Tibial artery (tissue), 4 donors: Measurements from ENCODE around the gene SYNGR2.

Experiments
- DNase-seq, 2 donors: peaks; one replicate each; pipeline ENCODE4 v3.0.0-alpha.2; 2019
- H3K27ac ChIP-seq, 2 donors: fragments of 200-600 bp; sonication (generic) in 1 of 2; 1 replicate in 1 of 2; 2 replicates in 1 of 2; pipeline ENCODE4 v1.5.1; 2018 to 2019; ENCODE audit warnings: mild to moderate bottlenecking in 1 of 2
- H3K27me3 ChIP-seq, 2 donors: fragments of 200-600 bp; sonication (generic) in 1 of 2; one replicate each; pipeline versions ENCODE4 v1.5.1 to v1.6.0; 2016 to 2019
- H3K36me3 ChIP-seq, 3 donors: fragments of 200-600 bp; sonication (generic) in 2 of 3; one replicate each; pipeline ENCODE4 v1.5.1; 2016 to 2019; ENCODE audit warnings: mild to moderate bottlenecking in 2 of 3
- H3K4me1 ChIP-seq, 4 donors: fragments of 200-600 bp; sonication (generic) in 2 of 4; 1 replicate in 3 of 4; 2 replicates in 1 of 4; pipeline ENCODE4 v1.5.1; 2016 to 2019
- H3K4me3 ChIP-seq, 2 donors: fragments of 200-600 bp; sonication (generic) in 1 of 2; 1 replicate in 1 of 2; 2 replicates in 1 of 2; pipeline ENCODE4 v1.5.1; 2018 to 2019; ENCODE audit warnings: mild to moderate bottlenecking in 2 of 2
- H3K9me3 ChIP-seq, 3 donors: fragments of 200-600 bp; sonication (generic) in 1 of 3; one replicate each; pipeline ENCODE4 v1.5.1; 2016 to 2019
- CTCF ChIP-seq, 2 experiments: fragments of 200-600 bp in 1 of 2; fragments of 450-650 bp in 1 of 2; IDR thresholded peaks; one replicate each; pipeline ENCODE4 v1.5.1; 2017 to 2019; ENCODE audit warnings: antibody characterized with exemption in 2 of 2, mild to moderate bottlenecking in 1 of 2, moderate library complexity in 1 of 2
- intact Hi-C: fragments of 100-400 bp; cut with DNase I; formaldehyde crosslinking; loops from one replicate; pipeline ENCODE4 v1.15.0; 2023; ENCODE audit warnings: low total_unique reads

Gene SYNGR2

GRCh38 chr17:78202666-78203065 is 34.3 kb downstream of the SYNGR2 start:
- intact Hi-C loops, result no loop called here
- H3K9me3 ChIP-seq, result no peaks in the 10 kb centered on the region
- no peak for DNase-seq
- no peak overlapping the region for H3K27ac ChIP-seq
- no peak overlapping the region for H3K4me3 ChIP-seq
- H3K4me1 ChIP-seq, result peaks cover 0 to 11% (median 0%) of the 10 kb centered on the region in 4 donors
- TF ChIP-seq CTCF (IDR thresholded peaks at IDR 0.05), result no peak
- H3K36me3 ChIP-seq, result peaks cover 0 to 33% (median 13%) of the 10 kb centered on the region in 3 donors
- no peaks in the 10 kb centered on the region for H3K27me3 ChIP-seq

GRCh38 chr17:78204387-78205123 is 36.2 kb downstream of the SYNGR2 start:
- H3K4me1 ChIP-seq, result peaks cover 0 to 1% (median 0%) of the 10 kb centered on the region in 4 donors
- no peak for DNase-seq
- peaks cover 0 to 33% (median 5%) of the 10 kb centered on the region in 3 donors for H3K36me3 ChIP-seq
- intact Hi-C loops, result no loop called here
- no peak overlapping the region for H3K4me3 ChIP-seq
- no peak overlapping the region for H3K27ac ChIP-seq
- no peaks in the 10 kb centered on the region for H3K27me3 ChIP-seq
- TF ChIP-seq CTCF (IDR thresholded peaks at IDR 0.05), result no peak
- H3K9me3 ChIP-seq, result no peaks in the 10 kb centered on the region

GRCh38 chr17:78205124-78205775 is 36.9 kb downstream of the SYNGR2 start:
- H3K27me3 ChIP-seq, result no peaks in the 10 kb centered on the region
- no peak overlapping the region for H3K4me3 ChIP-seq
- intact Hi-C loops, result no loop called here
- no peak for DNase-seq
- H3K4me1 ChIP-seq, result no peaks in the 10 kb centered on the region
- no peak for TF ChIP-seq CTCF (IDR thresholded peaks at IDR 0.05)
- H3K36me3 ChIP-seq, result peaks cover 0 to 33% (median 3%) of the 10 kb centered on the region in 3 donors
- no peaks in the 10 kb centered on the region for H3K9me3 ChIP-seq
- H3K27ac ChIP-seq, result no peak overlapping the region

GRCh38 chr17:78206298-78206697 is 37.9 kb downstream of the SYNGR2 start:
- Histone ChIP-seq H3K27me3 (no peaks in the 10 kb centered on the region), H3K27ac (no peak overlapping the region), H3K9me3 (no peaks in the 10 kb centered on the region), H3K4me1 (no peaks in the 10 kb centered on the region), H3K36me3 (peaks cover 0 to 33% (median 3%) of the 10 kb centered on the region in 3 donors), H3K4me3 (no peak overlapping the region)
- intact Hi-C loops, result no loop called here
- no peak for TF ChIP-seq CTCF (IDR thresholded peaks at IDR 0.05)
- DNase-seq, result no peak

GRCh38 chr17:78208486-78208885 is 40.1 kb downstream of the SYNGR2 start:
- H3K27ac ChIP-seq, result no peak overlapping the region
- no peaks in the 10 kb centered on the region for H3K9me3 ChIP-seq
- peaks cover 0 to 26% (median 3%) of the 10 kb centered on the region in 3 donors for H3K36me3 ChIP-seq
- no peak overlapping the region for H3K4me3 ChIP-seq
- intact Hi-C loops, result no loop called here
- H3K4me1 ChIP-seq, result no peaks in the 10 kb centered on the region
- H3K27me3 ChIP-seq, result no peaks in the 10 kb centered on the region
- TF ChIP-seq CTCF (IDR thresholded peaks at IDR 0.05), result no peak
- DNase-seq, result no peak
